Stimulated activated CD8-positive, alpha-beta memory T cell treated with anti-CD3 and anti-CD28 coated beads, Interleukin-4, amount 100 ng/mL, for 48 hours (primary cell): ENCODE measurements around the gene CMTM7.
A peak's percentile ranks its signal among the peaks of the same experiment; 100 is the strongest.
"Not testable (repeated sequence)": the region's sequence is repeated elsewhere in the genome, so short reads cannot be mapped to it uniquely, and the experiment has no call there.

Experiments used
- DNase-seq: peaks from one replicate; pipeline ENCODE4 v3.0.0-alpha.2; 2020

The CMTM7 gene

DNA sequence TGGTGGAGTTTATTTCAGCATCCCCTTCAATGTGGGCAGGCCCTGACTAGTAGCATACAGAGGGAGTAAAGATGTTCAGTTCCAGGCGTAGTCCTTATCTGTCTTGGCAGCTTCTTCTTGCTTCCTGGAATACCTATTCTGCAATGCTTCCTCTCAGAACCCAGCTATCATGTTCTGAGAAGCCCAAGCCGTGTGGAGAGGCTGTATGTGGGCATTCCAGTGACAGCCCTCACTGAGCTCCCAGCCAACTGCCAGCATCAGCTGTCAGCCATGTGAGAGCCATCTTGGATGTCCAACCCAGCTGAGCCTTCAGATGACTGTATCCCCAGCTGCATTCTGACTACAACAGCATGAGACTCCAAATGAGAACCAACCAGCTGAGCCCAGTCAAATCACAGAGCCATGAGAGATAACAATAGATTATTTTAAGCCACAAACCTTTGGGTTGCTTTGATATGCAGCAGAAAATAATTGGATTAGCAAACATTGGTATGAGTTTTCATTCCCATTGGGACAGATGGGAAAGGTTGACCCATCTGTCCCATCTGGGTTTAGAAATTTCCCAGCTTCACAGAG, 8.4 kb upstream of the CMTM7 start:
- no peak for DNase-seq

DNA sequence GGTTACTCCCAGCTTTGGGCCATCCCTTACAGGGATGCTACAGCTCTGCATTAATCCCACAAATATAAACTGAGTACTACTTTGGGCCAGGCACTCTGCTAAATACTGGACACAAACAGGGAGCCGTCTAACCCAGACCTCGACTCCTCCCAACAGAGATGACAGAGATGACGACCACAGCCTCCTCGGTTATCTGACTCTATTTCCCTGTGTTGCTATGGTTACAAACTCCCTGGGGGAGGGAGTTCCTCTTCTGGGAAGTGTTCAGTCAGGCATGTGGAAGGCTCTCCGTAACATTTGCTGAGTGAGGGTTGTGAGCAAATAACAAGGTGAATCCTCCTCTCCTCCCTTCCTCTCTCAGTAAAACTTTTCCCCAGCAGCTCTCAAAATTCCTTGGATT, 6.7 kb upstream of the CMTM7 start:
- DNase-seq, result no peak

- no peak for DNase-seq
Observed at GRCh38 chr3:32387512-32387911, 4.1 kb upstream of the CMTM7 start.

DNA sequence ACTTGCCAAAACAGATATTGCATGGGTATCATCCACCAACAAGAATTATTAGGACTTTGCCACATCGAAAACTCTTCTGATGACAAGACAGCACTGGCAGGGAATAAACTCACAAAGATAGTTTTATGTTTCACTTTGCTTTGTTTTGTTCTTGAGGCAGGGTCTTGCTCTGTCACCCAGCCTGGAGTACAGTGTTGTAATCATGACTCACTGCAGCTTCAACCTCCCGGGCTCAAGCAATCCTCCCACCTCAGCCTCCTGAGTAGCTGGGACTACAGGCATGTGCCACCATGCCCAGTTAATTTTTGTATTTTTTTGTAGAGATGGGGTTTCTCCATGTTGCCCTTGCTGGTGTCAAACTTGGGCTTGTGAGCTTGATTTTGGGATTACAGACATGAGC, 2.1 kb upstream of the CMTM7 start:
- DNase-seq, result not testable (repeated sequence)

- DNase-seq, result peak; percentile 50
Observed at GRCh38 chr3:32392536-32393302, 1.1 kb downstream of the CMTM7 start.

DNA sequence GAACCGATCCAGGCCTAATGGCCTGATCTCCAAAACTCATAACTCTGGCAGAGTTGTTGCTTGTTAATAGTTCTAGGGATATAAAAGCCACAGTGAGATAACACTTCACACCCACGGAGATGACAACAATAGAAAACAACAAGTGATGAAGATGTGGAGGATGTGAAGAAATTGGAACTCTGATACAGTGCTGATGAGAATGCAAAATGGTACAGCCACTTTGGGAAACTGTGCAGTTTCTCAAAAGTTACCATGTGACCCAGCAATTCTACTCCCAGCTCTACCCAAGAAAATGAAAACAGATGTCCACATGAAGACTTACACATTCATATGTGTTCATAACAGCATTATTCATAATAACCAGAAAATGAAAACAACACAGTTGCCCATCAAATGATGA, 3.8 kb downstream of the CMTM7 start:
- no peak for DNase-seq

- DNase-seq, result no peak
Observed at GRCh38 chr3:32397941-32398340, 6.3 kb downstream of the CMTM7 start.

DNA sequence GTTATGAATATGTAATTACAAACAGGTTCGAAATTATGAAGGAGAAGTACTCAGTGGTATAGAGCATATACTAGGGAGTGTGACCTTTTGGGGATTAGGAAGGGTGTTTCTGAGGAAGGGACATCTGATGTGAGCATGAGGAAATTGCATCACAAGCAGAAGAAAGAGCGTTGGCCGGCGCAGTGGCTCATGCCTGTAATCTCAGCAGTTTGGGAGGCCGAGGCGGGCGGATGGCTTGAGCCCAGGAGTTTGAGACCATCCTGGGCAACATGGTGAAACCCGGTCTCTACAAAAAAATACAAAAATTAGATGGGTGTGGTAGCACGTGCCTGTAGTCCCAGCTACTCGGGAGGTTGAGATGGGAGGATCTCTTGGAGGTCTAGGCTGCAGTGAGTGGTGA, 6.9 kb downstream of the CMTM7 start:
- DNase-seq, result no peak

- no peak for DNase-seq
Observed at GRCh38 chr3:32399030-32399620, 7.5 kb downstream of the CMTM7 start.

- DNase-seq, result no peak
Observed at GRCh38 chr3:32401126-32401525, 9.5 kb downstream of the CMTM7 start.

- DNase-seq, result peak; percentile 66
Observed at GRCh38 chr3:32401556-32402081, 10.0 kb downstream of the CMTM7 start.

- DNase-seq, result no peak
Observed at GRCh38 chr3:32403663-32404062, 12.0 kb downstream of the CMTM7 start.

GRCh38 chr3:32404714-32405113, 13.1 kb downstream of the CMTM7 start:
- DNase-seq, result no peak

DNA sequence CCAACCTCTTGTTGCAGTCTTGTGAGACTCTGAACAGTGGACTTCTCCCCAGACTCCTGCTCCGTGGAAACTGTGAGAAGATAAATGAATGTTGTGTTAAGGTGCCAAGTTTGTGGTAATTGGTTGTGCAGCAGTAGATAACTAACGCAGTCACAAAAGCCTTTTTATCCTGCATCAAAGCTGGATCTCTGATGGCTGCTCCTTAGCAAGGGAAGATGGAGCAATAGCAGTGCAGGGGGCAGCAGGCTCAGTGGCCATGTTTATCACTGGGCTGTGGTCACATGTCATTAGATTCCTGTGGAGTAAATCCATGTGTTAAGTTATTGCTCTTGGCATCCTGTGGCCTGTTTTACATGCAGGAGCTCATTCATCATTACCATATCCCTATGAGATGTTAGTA, 13.5 kb downstream of the CMTM7 start:
- no peak for DNase-seq

- no peak for DNase-seq
Observed at GRCh38 chr3:32405711-32406323, 14.2 kb downstream of the CMTM7 start.

- no peak for DNase-seq
Observed at GRCh38 chr3:32406486-32407408, 15.1 kb downstream of the CMTM7 start.

DNA sequence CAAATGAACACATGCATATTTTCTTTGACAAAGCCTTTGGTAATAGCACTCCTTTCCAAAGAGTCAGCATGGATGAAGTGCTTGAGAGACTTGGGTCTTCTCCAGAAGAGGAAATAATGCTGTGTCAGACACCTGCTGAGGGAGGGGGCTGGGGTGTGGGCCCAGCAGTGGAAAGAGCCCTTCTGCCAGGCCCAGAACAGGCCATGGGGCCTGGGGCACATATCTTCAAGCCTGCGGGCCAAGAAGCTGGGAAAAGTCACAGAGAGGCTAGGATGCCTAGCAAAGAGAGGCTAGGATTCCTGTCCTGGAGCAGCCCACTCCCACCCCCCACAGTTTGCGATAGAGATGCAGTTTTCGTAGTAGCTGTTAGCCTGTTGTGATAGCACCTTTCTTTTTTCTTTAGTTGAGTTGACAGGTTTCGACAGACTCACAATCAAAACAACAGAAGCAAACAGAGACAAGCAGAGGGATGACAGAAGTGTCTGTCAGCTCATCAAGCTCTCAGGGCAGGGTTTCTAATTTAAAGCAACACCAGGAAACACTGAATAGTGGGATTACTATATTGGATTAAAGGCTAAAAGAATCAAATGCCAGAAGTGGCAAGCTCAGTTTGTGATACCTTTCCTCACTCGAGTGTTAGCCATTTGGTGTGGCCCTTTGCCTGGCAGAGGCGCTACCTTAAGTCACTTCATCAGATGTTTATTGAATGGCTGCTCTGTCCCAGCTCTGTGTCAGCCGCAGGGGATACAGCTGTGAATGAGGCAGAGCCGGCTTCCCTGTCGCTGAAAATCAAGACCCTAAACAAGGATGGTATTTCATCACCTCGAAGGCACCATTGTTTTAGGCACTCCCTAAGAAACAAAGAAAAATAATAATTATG, 19.0 kb downstream of the CMTM7 start:
- DNase-seq, result peak; percentile 11

GRCh38 chr3:32411442-32411841, 19.8 kb downstream of the CMTM7 start:
- no peak for DNase-seq

GRCh38 chr3:32412887-32413286, 21.2 kb downstream of the CMTM7 start:
- DNase-seq, result no peak

DNA sequence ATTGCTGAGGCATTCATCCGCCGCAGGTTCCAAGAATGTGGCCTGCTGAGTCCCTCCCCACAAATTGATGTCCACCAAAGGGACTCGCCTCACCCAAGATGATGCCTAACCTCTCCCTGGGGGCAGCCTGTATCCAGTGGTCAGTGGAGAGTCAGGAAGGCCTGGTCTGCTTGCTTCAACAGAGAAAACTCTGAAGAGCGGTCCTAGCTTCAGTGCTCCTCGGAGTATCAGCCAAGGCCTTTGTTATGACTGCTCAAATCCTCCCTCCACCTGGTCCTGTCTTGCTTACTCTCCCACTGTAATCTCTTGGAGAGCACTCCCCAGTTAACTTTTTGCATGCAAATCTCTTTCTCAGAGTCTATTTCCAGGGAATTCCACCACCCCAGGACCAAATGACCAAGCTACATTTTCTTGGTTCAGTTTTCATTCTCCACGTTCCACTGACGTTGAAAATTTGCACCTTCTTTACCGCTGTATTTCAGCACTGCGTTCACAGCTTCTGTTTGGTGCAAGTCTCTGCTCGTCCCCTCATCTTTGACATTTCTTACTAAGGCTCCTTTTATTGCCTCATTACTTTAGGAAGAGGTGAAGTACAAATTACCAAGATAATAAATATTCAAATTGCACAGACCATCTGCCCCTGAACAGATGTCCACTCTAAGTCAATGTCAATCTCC, 22.3 kb downstream of the CMTM7 start:
- peak; percentile 19 for DNase-seq
